H9 (cell line): Measurements from ENCODE around the gene CDK12. TPM values are rescaled to one million over a fixed set of nuclear protein-coding genes. Genes with fewer than 3 reads are reported as not detected.

Experiments used
- DNase-seq: peaks from one replicate; pipeline ENCODE4 v3.0.0-alpha.2; 2017
- H2AFZ ChIP-seq: one replicate; pipeline ENCODE4 v1.6.1; 2013; ENCODE audit warnings: mild to moderate bottlenecking, low read length, control low read depth, moderate library complexity
- H2AK5ac ChIP-seq: 2 replicates; pipeline ENCODE4 v1.6.1; 2013; ENCODE audit warnings: low read length, control low read depth, mixed read lengths; ENCODE audit not compliant: insufficient read length
- H2BK120ac ChIP-seq: one replicate; pipeline ENCODE4 v1.6.1; 2013; ENCODE audit warnings: low read depth, mild to moderate bottlenecking, low read length, control low read depth, inconsistent platforms; ENCODE audit not compliant: poor library complexity, severe bottlenecking
- H2BK12ac ChIP-seq: 2 replicates; pipeline ENCODE4 v1.6.1; 2013; ENCODE audit warnings: low read length, control low read depth, mixed read lengths, low read depth; ENCODE audit not compliant: insufficient read length
- H2BK15ac ChIP-seq: 2 replicates; pipeline ENCODE4 v1.6.1; 2013; ENCODE audit warnings: low read depth, low read length, control low read depth
- H2BK20ac ChIP-seq: one replicate; pipeline ENCODE4 v1.6.1; 2013; ENCODE audit warnings: low read depth, mild to moderate bottlenecking, low read length, control low read depth, inconsistent platforms; ENCODE audit not compliant: poor library complexity, severe bottlenecking
- H2BK5ac ChIP-seq: 2 replicates; pipeline ENCODE4 v1.6.1; 2013; ENCODE audit warnings: low read length, control low read depth, mixed read lengths; ENCODE audit not compliant: insufficient read length
- H3K14ac ChIP-seq: 2 replicates; pipeline ENCODE4 v1.6.1; 2013; ENCODE audit warnings: low read length, control low read depth; ENCODE audit not compliant: insufficient read depth
- H3K18ac ChIP-seq: 2 replicates; pipeline ENCODE4 v1.6.1; 2013; ENCODE audit warnings: low read depth, mild to moderate bottlenecking, mixed read lengths, low read length, control low read depth; ENCODE audit not compliant: insufficient read length
- H3K23ac ChIP-seq: 2 replicates; pipeline ENCODE4 v1.6.1; 2013; ENCODE audit warnings: low read length, control low read depth, mixed read lengths, low read depth; ENCODE audit not compliant: insufficient read length
- H3K23me2 ChIP-seq: 2 replicates; pipeline ENCODE4 v1.6.1; 2013; ENCODE audit warnings: low read depth, mild to moderate bottlenecking, mixed read lengths, low read length, control low read depth; ENCODE audit not compliant: insufficient read length, poor library complexity, severe bottlenecking
- H3K27ac ChIP-seq: 2 replicates; pipeline ENCODE4 v1.5.1; 2013; ENCODE audit warnings: low read length, control low read depth, mixed read lengths, low read depth; ENCODE audit not compliant: insufficient read length
- H3K27me3 ChIP-seq: 2 replicates; pipeline ENCODE4 v1.6.1; 2013; ENCODE audit warnings: low read length, control low read depth, inconsistent platforms; ENCODE audit not compliant: insufficient read depth
- H3K4ac ChIP-seq: 2 replicates; pipeline ENCODE4 v1.6.1; 2013; ENCODE audit warnings: low read depth, mild to moderate bottlenecking, control low read depth, inconsistent platforms, low read length, moderate library complexity
- H3K4me1 ChIP-seq: 2 replicates; pipeline ENCODE4 v1.6.1; 2013; ENCODE audit warnings: low read length, control low read depth, inconsistent platforms; ENCODE audit not compliant: insufficient read depth
- H3K4me2 ChIP-seq: 2 replicates; pipeline ENCODE4 v1.6.1; 2013; ENCODE audit warnings: low read length, control low read depth, mixed read lengths; ENCODE audit not compliant: insufficient read length, insufficient read depth
- H3K56ac ChIP-seq: 2 replicates; pipeline ENCODE4 v1.6.1; 2013; ENCODE audit warnings: low read depth, mild to moderate bottlenecking, mixed read lengths, low read length, control low read depth; ENCODE audit not compliant: insufficient read length
- H3K79me1 ChIP-seq: 2 replicates; pipeline ENCODE4 v1.6.1; 2013; ENCODE audit warnings: low read depth, mild to moderate bottlenecking, moderate library complexity, low read length, control low read depth, inconsistent platforms; ENCODE audit not compliant: insufficient read depth, poor library complexity, severe bottlenecking
- H3K79me2 ChIP-seq: 2 replicates; pipeline ENCODE4 v1.6.1; 2013; ENCODE audit warnings: low read length, control low read depth, inconsistent platforms; ENCODE audit not compliant: insufficient read depth
- H3K9ac ChIP-seq: 2 replicates; pipeline ENCODE4 v1.6.1; 2013; ENCODE audit warnings: low read length, control low read depth, mixed read lengths; ENCODE audit not compliant: insufficient read length; ENCODE audit errors: extremely low read depth
- H3K9me3 ChIP-seq: one replicate; pipeline ENCODE4 v1.6.1; 2013; ENCODE audit warnings: low read depth, low read length, inconsistent platforms; ENCODE audit not compliant: control insufficient read depth
- H3T11ph ChIP-seq: one replicate; pipeline ENCODE4 v1.6.1; 2013; ENCODE audit warnings: mild to moderate bottlenecking, low read length, control low read depth, inconsistent platforms
- H4K20me1 ChIP-seq: one replicate; pipeline ENCODE4 v1.6.1; 2013; ENCODE audit not compliant: control insufficient read depth, insufficient read length, insufficient read depth
- H4K5ac ChIP-seq: 2 replicates; pipeline ENCODE4 v1.6.1; 2013; ENCODE audit warnings: low read depth, mild to moderate bottlenecking, mixed read lengths, low read length, control low read depth; ENCODE audit not compliant: insufficient read length
- H4K8ac ChIP-seq: replicated peaks from 2 replicates; pipeline ENCODE4 v1.6.1; 2013; ENCODE audit warnings: low read length, control low read depth, mixed read lengths, low read depth; ENCODE audit not compliant: insufficient read length
- H4K91ac ChIP-seq: 2 replicates; pipeline ENCODE4 v1.6.1; 2013; ENCODE audit warnings: low read depth, mild to moderate bottlenecking, moderate library complexity, mixed read lengths, low read length, control low read depth; ENCODE audit not compliant: insufficient read length
- H3K27ac Mint-ChIP-seq, 3 experiments: 2 replicates in 2 of 3; 3 replicates in 1 of 3; pipeline ENCODE4 v1.8.0; 2020 to 2021; ENCODE audit warnings: mixed read lengths in 3 of 3, mild to moderate bottlenecking in 1 of 3, moderate library complexity in 1 of 3
- H3K27me3 Mint-ChIP-seq: 2 replicates; pipeline ENCODE4 v1.8.0; 2021; ENCODE audit warnings: low read depth, mild to moderate bottlenecking, moderate library complexity, mixed read lengths
- H3K36me3 Mint-ChIP-seq, 3 experiments: 2 replicates in 2 of 3; 3 replicates in 1 of 3; pipeline ENCODE4 v1.8.0; 2020 to 2021; ENCODE audit warnings: low read depth in 3 of 3, mixed read lengths in 3 of 3; ENCODE audit not compliant: insufficient read depth in 1 of 3
- H3K4me1 Mint-ChIP-seq, 2 experiments: 2 replicates each; pipeline ENCODE4 v1.8.0; 2020; ENCODE audit warnings: mixed read lengths in 2 of 2
- H3K4me3 Mint-ChIP-seq, 2 experiments: 2 replicates in 1 of 2; 3 replicates in 1 of 2; pipeline ENCODE4 v1.8.0; 2020 to 2021; ENCODE audit warnings: mild to moderate bottlenecking in 2 of 2, mixed read lengths in 2 of 2, moderate library complexity in 1 of 2
- H3K9me3 Mint-ChIP-seq, 2 experiments: 2 replicates in 1 of 2; 3 replicates in 1 of 2; pipeline ENCODE4 v1.8.0; 2020; ENCODE audit warnings: mild to moderate bottlenecking in 2 of 2, mixed read lengths in 2 of 2, moderate library complexity in 1 of 2
- WGBS: extraction: QIAGEN DNeasy Blood & Tissue Kit; methylation state at CpG from one replicate; pipeline ENCODE4 v1.1.7; 2013; ENCODE audit warnings: missing lambda C conversion rate, low lambda C conversion rate, mixed read lengths; ENCODE audit not compliant: insufficient read length; ENCODE audit errors: extremely low coverage; 5-methylcytosine and 5-hydroxymethylcytosine counted together
- total RNA-seq: library from RNA; stranded (reverse); gene quantifications from 2 replicates; pipeline ENCODE4 v1.2.1, GENCODE V29; 2021
- TF ChIP-seq, protein P1 (sequence below): fragments of 200-600 bp; sonication (generic); conservative IDR thresholded peaks from 3 replicates; pipeline ENCODE4 v1.8.0; 2021; ENCODE audit warnings: antibody characterized with exemption, mild to moderate bottlenecking

The CDK12 gene
- total RNA-seq, 1 experiment from 2014 or later = 87.6 TPM

DNA sequence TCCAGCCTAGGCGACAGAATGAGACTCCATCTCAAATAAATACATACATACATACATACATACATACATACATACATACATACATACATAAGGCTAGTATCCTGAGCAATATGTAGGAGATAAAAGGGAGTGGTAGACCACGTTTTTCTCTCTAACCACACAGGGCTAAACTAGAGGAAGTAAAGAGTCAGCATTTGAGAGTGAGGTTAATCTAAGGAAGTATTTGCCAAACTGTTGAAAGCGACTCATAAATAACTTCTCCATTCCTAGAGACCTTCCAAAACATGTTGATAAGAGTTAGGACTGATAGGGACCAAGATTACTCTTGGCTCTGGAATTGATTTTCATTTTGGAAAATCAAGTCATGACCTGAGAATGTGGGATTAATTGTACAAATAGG is 77.6 kb downstream of the CDK12 start:
- TF ChIP-seq, protein P1, sequence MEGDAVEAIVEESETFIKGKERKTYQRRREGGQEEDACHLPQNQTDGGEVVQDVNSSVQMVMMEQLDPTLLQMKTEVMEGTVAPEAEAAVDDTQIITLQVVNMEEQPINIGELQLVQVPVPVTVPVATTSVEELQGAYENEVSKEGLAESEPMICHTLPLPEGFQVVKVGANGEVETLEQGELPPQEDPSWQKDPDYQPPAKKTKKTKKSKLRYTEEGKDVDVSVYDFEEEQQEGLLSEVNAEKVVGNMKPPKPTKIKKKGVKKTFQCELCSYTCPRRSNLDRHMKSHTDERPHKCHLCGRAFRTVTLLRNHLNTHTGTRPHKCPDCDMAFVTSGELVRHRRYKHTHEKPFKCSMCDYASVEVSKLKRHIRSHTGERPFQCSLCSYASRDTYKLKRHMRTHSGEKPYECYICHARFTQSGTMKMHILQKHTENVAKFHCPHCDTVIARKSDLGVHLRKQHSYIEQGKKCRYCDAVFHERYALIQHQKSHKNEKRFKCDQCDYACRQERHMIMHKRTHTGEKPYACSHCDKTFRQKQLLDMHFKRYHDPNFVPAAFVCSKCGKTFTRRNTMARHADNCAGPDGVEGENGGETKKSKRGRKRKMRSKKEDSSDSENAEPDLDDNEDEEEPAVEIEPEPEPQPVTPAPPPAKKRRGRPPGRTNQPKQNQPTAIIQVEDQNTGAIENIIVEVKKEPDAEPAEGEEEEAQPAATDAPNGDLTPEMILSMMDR = no peak

More for the DNA sequence above, 77.6 kb downstream of the CDK12 start:
- Histone ChIP-seq H3K9me3 (no peaks in the 10 kb centered on the region), H3K23ac (no peak overlapping the region), H3K4me2 (no peak overlapping the region), H4K8ac (no peak overlapping the region), H3K23me2 (no peaks in the 10 kb centered on the region), H3K27me3 (no peaks in the 10 kb centered on the region), H3K18ac (no peak overlapping the region), H3K4me1 (no peaks in the 10 kb centered on the region), H3K4ac (no peak overlapping the region), H2BK5ac (no peak overlapping the region), H4K20me1 (no peaks in the 10 kb centered on the region), H3K79me1 (no peaks in the 10 kb centered on the region), H2BK120ac (no peak overlapping the region), H2BK12ac (no peak overlapping the region), H2AFZ (no peak overlapping the region), H2BK15ac (no peak overlapping the region), H3K27ac (no peak overlapping the region), H4K91ac (no peak overlapping the region), H3K56ac (no peak overlapping the region), H3K9ac (no peak overlapping the region), H3K14ac (no peak overlapping the region), H2AK5ac (no peak overlapping the region), H3K79me2 (no peaks in the 10 kb centered on the region), H2BK20ac (no peak overlapping the region), H4K5ac (no peak overlapping the region), H3T11ph (no peak overlapping the region)
- WGBS = no CpG with 5 or more reads among the region's 3 CpGs
- H3K4me1 Mint-ChIP-seq = no peaks in the 10 kb centered on the region
- no peak overlapping the region for H3K27ac Mint-ChIP-seq
- peaks cover 9% of the 10 kb centered on the region for H3K27me3 Mint-ChIP-seq
- no peak overlapping the region for H3K4me3 Mint-ChIP-seq
- no peak for DNase-seq
- no peaks in the 10 kb centered on the region for H3K36me3 Mint-ChIP-seq
- no peaks in the 10 kb centered on the region for H3K9me3 Mint-ChIP-seq
